Stomach smooth muscle (tissue), 2 donors: ENCODE measurements around the gene CTNNBL1.

Experiments used
- H3K27ac ChIP-seq: one replicate; pipeline ENCODE4 v1.7.0; 2013; ENCODE audit warnings: mild to moderate bottlenecking, low read length, inconsistent platforms
- H3K27me3 ChIP-seq, 2 donors: one replicate each; pipeline ENCODE4 v1.7.0; 2013; ENCODE audit warnings: low read length in 2 of 2; ENCODE audit not compliant: insufficient read depth in 2 of 2, control insufficient read depth in 1 of 2
- H3K36me3 ChIP-seq, 2 donors: one replicate each; pipeline ENCODE4 v1.7.0; 2013; ENCODE audit warnings: low read length in 2 of 2; ENCODE audit not compliant: control insufficient read depth in 2 of 2, insufficient read depth in 2 of 2
- H3K4me1 ChIP-seq: one replicate; pipeline ENCODE4 v1.7.0; 2013; ENCODE audit warnings: low read length; ENCODE audit not compliant: control insufficient read depth, insufficient read depth
- H3K4me3 ChIP-seq, 2 donors: one replicate each; pipeline ENCODE4 v1.7.0; 2013; ENCODE audit warnings: low read length in 2 of 2
- H3K9ac ChIP-seq, 2 donors: one replicate each; pipeline ENCODE4 v1.7.0; 2013; ENCODE audit warnings: low read length in 2 of 2, mild to moderate bottlenecking in 1 of 2
- H3K9me3 ChIP-seq, 2 donors: one replicate each; pipeline ENCODE4 v1.7.0; 2013; ENCODE audit warnings: low read length in 2 of 2; ENCODE audit not compliant: control insufficient read depth in 2 of 2
- donor health status: healthy.
- donor health status: Pancreatic carcinoma.

CTNNBL1 gene

DNA sequence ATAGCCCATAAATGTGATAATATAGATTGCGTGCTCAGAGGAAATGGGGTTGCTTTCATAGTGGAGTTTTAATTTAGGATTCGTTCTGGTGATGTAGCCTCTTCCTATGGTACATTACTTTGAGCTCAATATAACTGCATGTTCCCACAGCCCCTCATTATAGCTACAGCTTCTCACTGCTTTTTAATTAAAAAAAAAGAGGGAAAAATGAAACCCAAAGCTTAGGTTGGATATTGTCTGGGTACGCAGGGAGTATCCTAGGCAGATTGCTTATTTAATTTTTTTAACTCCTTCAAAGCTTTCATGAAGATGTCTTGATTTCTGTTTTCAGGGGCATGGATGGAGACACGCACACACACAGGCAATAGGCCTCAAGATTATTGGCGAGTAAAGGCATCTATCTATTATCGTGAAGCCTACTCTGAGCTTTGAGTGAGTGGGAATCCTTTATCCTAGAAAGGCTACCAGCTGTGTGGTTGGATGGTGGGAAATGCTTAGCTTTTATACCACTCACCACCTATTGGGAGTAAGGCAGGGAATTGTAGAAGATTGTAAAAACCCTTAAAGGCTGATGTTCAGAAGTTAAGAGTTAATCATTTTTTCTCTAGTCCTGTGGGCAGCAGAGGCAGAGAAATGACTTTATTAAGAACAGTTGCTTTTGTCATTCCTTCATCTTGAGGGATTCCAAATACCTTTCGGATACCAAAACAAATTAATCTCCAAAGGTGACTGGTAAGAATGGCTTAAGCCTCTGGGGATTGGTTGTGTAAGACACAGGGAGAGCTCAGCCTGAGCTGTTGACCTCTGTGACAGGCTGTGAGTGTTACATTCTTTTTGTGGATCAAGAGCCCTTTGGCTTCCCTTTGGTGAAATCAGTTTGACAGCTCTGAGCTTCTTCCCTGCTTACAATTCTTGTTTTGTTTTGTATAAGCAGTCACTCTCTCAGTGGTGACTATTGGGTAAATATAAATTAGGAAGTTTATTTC lies 33.4 kb downstream of the CTNNBL1 start:
- Histone ChIP-seq H3K27me3 (no peaks in the 10 kb centered on the region), H3K4me1 (peaks cover 7% of the 10 kb centered on the region), H3K36me3 (no peaks in the 10 kb centered on the region), H3K4me3 (no peak overlapping the region), H3K27ac (no peak overlapping the region), H3K9ac (no peak overlapping the region), H3K9me3 (no peaks in the 10 kb centered on the region)

- H3K4me1 ChIP-seq, result peaks cover 7% of the 10 kb centered on the region
- H3K27ac ChIP-seq, result no peak overlapping the region
- no peak overlapping the region for H3K4me3 ChIP-seq
These were observed 34.3 kb downstream of the CTNNBL1 start for GRCh38 chr20:37727957-37728634.

GRCh38 chr20:37728635-37728983 lies 34.8 kb downstream of the CTNNBL1 start:
- no peaks in the 10 kb centered on the region for H3K9me3 ChIP-seq
- no peak overlapping the region for H3K27ac ChIP-seq
- H3K36me3 ChIP-seq, result no peaks in the 10 kb centered on the region
- no peak overlapping the region for H3K4me3 ChIP-seq
- no peak overlapping the region for H3K9ac ChIP-seq
- H3K27me3 ChIP-seq, result no peaks in the 10 kb centered on the region
- H3K4me1 ChIP-seq, result peaks cover 7% of the 10 kb centered on the region

More at GRCh38 chr20:37727957-37728634, 34.3 kb downstream of the CTNNBL1 start:
- no peaks in the 10 kb centered on the region for H3K36me3 ChIP-seq
- H3K9ac ChIP-seq, result no peak overlapping the region
- H3K9me3 ChIP-seq, result no peaks in the 10 kb centered on the region
- no peaks in the 10 kb centered on the region for H3K27me3 ChIP-seq

- H3K4me1 ChIP-seq, result peaks cover 7% of the 10 kb centered on the region
- no peak overlapping the region for H3K27ac ChIP-seq
- no peak overlapping the region for H3K4me3 ChIP-seq
- H3K36me3 ChIP-seq, result no peaks in the 10 kb centered on the region
- no peaks in the 10 kb centered on the region for H3K27me3 ChIP-seq
- no peaks in the 10 kb centered on the region for H3K9me3 ChIP-seq
- no peak overlapping the region for H3K9ac ChIP-seq
These were observed 35.6 kb downstream of the CTNNBL1 start for GRCh38 chr20:37729452-37729851.

DNA sequence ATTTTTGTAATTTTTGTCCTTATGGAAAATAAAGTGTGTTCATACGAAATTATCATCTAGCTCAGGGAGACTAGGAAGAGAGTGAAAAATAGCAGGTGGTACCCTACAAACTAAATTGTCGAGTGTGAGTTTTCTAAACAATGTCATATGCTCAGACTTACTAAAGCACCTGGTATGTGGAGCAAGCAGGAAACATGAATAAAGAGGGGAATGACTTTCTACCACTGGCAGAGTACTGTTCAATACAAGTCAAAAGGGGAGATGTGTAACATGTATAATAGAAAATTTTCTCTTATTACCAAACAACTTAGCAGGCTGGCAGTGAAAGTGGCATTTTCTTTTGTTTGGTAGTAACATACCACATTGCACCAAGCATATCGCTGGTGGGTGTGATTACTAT lies 36.1 kb downstream of the CTNNBL1 start:
- no peaks in the 10 kb centered on the region for H3K9me3 ChIP-seq
- no peaks in the 10 kb centered on the region for H3K27me3 ChIP-seq
- no peak overlapping the region for H3K4me3 ChIP-seq
- H3K9ac ChIP-seq, result no peak overlapping the region
- H3K4me1 ChIP-seq, result peaks cover 7% of the 10 kb centered on the region
- no peaks in the 10 kb centered on the region for H3K36me3 ChIP-seq
- no peak overlapping the region for H3K27ac ChIP-seq

GRCh38 chr20:37733416-37733815 lies 39.6 kb downstream of the CTNNBL1 start:
- H3K4me1 ChIP-seq, result no peaks in the 10 kb centered on the region
- no peak overlapping the region for H3K4me3 ChIP-seq
- H3K9ac ChIP-seq, result no peak overlapping the region
- H3K27ac ChIP-seq, result no peak overlapping the region
- H3K36me3 ChIP-seq, result peaks cover 12 to 14% of the 10 kb centered on the region in 2 donors
- H3K27me3 ChIP-seq, result no peaks in the 10 kb centered on the region
- H3K9me3 ChIP-seq, result no peaks in the 10 kb centered on the region

DNA sequence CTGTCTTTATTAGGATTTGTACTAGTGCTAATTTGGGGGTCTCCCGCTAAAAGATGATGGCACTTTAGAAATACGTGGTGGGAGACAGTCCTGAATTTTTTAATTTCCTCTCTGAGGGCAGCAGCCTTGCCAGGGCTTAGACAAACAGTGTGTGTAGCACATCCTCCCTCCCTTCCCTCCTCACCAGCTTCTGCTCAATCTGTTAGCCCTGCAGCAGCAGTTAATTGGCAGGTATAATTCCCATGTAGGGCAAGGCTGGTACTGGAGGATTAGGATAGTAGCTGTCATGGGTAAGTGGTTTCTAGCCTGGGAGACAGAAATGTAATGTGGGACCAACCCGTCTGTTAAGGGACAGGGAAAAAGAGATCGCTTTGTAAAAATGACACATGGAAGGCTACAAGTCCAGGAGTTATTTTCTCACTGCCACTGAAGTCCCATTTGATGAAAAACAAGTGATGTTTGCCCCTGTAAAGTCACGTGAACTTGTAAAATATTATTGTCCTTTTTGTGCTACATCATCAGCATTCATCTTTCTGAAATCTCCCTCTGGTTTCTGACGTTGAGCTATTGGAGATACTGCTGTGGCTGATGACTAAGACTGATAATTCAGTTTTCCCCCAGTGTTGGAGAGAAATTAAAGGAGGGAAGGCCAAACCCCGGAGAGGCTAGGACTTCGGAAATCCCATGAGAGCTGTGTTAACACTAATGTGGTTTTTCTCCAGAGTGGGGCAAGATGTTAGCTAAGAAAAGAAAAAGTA lies 40.6 kb downstream of the CTNNBL1 start:
- Histone ChIP-seq H3K4me1 (no peaks in the 10 kb centered on the region), H3K27ac (no peak overlapping the region), H3K27me3 (no peaks in the 10 kb centered on the region), H3K36me3 (peaks cover 18 to 19% of the 10 kb centered on the region in 2 donors), H3K9me3 (no peaks in the 10 kb centered on the region), H3K4me3 (no peak overlapping the region), H3K9ac (no peak overlapping the region)

GRCh38 chr20:37735541-37735940 lies 41.7 kb downstream of the CTNNBL1 start:
- H3K27ac ChIP-seq, result no peak overlapping the region
- peaks cover 19 to 20% of the 10 kb centered on the region in 2 donors for H3K36me3 ChIP-seq
- H3K4me1 ChIP-seq, result no peaks in the 10 kb centered on the region
- H3K27me3 ChIP-seq, result no peaks in the 10 kb centered on the region
- no peaks in the 10 kb centered on the region for H3K9me3 ChIP-seq
- H3K4me3 ChIP-seq, result no peak overlapping the region
- no peak overlapping the region for H3K9ac ChIP-seq

DNA sequence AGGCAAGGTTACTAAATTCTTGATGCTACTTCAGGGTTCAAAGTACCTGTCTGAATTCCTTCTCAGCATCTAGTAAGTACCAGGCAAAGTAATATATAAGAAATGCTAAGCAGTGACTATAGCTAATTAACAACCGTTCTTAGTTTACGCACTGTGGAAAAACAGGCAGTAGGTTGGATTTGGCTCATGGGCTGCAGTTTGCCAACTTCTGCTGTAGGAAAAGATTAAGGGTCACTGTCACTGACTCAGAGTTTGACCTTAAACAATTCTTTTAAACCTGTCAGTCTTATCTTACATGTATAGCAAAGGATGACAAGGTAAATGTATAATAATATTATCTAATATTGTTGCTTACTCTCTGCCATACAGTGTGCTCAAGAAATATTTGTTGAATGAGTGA lies 42.3 kb downstream of the CTNNBL1 start:
- Histone ChIP-seq H3K9me3 (no peaks in the 10 kb centered on the region), H3K9ac (no peak overlapping the region), H3K27ac (no peak overlapping the region), H3K36me3 (peaks cover 19 to 20% of the 10 kb centered on the region in 2 donors), H3K4me1 (no peaks in the 10 kb centered on the region), H3K27me3 (no peaks in the 10 kb centered on the region), H3K4me3 (no peak overlapping the region)

GRCh38 chr20:37737826-37738420 lies 44.1 kb downstream of the CTNNBL1 start:
- Histone ChIP-seq H3K9me3 (no peaks in the 10 kb centered on the region), H3K27ac (no peak overlapping the region), H3K9ac (no peak overlapping the region), H3K36me3 (peaks cover 19 to 20% of the 10 kb centered on the region in 2 donors), H3K4me3 (no peak overlapping the region), H3K27me3 (no peaks in the 10 kb centered on the region), H3K4me1 (no peaks in the 10 kb centered on the region)
